ENCODE data around the gene PGA4. TPM values are rescaled to one million over a fixed set of nuclear protein-coding genes. Genes with fewer than 3 reads are reported as not detected.

PGA4 gene
- total RNA-seq, 1 donor: not detected

DNA sequence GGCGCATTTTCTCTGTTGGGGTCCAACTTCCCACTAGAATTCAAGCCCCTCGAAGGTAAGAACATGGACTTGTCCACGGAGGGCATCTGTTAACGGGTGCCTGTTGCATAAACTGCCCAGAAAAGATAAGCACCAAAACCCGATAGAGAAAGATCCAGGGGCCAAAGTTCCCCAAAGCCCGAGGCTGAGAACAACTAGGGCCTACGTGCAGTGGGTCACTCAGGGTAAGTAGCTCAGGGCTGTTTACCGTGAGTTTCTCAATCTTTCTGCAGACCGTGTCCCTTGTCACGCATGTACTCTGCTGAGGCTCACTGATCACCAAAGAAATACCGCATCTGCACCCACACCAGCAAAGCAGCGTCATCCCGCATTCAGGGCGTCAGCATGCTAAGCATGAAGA lies 43.2 kb downstream of the PGA4 start:
- no peak for DNase-seq (ENCODE audit: low read depth)
- TF ChIP-seq, protein P1, sequence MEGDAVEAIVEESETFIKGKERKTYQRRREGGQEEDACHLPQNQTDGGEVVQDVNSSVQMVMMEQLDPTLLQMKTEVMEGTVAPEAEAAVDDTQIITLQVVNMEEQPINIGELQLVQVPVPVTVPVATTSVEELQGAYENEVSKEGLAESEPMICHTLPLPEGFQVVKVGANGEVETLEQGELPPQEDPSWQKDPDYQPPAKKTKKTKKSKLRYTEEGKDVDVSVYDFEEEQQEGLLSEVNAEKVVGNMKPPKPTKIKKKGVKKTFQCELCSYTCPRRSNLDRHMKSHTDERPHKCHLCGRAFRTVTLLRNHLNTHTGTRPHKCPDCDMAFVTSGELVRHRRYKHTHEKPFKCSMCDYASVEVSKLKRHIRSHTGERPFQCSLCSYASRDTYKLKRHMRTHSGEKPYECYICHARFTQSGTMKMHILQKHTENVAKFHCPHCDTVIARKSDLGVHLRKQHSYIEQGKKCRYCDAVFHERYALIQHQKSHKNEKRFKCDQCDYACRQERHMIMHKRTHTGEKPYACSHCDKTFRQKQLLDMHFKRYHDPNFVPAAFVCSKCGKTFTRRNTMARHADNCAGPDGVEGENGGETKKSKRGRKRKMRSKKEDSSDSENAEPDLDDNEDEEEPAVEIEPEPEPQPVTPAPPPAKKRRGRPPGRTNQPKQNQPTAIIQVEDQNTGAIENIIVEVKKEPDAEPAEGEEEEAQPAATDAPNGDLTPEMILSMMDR (IDR thresholded peaks at IDR 0.05; ENCODE audit: insufficient read depth, low read depth, low read length): no peak
- H3K4me3 ChIP-seq (ENCODE audit: low read depth, low read length): no peak overlapping the region

DNA sequence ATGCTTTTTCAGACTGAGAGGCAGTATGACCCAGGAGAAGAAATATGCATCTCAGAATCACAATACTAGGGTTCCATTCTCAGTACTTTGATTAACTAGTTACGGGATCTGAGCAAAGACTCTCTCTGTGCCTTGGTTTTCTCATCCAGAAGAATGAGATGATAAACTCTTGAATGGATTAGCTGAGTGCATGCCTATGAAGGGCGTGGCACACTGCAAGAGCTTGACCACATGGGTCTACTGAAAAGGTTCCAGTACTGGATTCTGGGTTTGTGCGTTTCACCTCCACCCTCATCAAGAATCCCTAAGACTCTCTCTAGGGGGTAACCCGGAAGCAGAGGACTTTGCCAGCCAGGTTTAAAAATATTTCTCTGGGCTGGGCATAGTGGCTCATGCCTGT lies 44.5 kb downstream of the PGA4 start:
- DNase-seq (ENCODE audit: low read depth): peak; percentile 12
- TF ChIP-seq, protein P1 (IDR thresholded peaks at IDR 0.05; ENCODE audit: insufficient read depth, low read depth, low read length): no peak
- no peak overlapping the region for H3K4me3 ChIP-seq (ENCODE audit: low read depth, low read length)

DNA sequence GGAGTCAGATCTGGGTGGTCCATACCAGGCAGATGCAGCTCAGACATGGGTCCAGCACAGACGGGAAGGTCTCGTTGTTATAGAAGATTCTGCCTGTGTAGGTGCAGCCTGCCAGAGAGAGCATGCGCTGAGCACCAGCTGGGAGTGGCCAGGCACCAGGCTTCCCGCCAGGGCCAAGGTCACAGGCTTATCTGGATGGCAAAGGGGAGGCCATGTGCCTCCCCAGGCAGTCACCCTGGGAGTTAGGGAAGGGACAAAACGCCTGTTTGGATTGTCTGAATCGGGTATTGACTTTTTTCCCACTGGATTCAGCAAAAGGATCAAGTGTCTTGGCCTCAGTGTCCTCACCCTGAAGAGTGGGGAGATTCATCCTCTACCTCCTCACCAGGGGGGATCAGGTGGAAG lies 45.3 kb downstream of the PGA4 start:
- no peak overlapping the region for H3K4me3 ChIP-seq (ENCODE audit: low read depth, low read length)
- TF ChIP-seq, protein P1 (IDR thresholded peaks at IDR 0.05; ENCODE audit: insufficient read depth, low read depth, low read length): no peak
- DNase-seq (ENCODE audit: low read depth): no peak

DNA sequence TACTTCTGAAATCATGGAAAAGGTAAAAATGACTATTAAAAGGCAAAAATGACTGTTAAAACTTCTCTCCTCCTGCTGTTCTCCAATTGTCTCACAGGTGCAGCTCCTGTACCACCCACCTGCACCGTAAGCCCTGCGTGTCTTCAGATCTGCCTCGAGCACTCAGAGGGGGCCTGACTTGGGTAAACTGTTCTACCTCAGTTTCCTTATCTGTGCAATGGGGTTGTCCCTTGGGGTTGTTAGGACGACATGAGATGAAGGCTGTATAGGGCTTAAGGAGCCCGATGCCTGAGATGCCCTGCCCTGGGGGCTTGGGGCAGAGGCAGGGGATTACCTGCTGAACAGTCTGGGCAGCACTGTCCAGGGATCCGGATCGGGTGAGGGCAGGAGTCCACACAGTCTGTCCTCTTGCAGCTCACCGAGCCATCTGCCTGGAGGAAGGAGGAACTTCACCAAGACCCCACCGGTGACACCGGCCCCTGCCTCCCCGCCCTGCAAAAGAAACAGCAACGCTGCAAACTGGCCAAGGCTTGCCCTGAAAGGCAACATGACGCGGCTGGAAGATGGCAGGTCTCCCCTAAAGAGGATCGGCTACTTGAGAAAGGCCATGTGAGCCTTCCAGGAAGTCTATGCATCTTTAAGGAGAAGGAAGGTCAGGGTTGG lies 46.6 kb downstream of the PGA4 start:
- no peak overlapping the region for H3K4me3 ChIP-seq (ENCODE audit: low read depth, low read length)
- DNase-seq (ENCODE audit: low read depth): no peak
- TF ChIP-seq, protein P1 (IDR thresholded peaks at IDR 0.05; ENCODE audit: insufficient read depth, low read depth, low read length): no peak

DNA sequence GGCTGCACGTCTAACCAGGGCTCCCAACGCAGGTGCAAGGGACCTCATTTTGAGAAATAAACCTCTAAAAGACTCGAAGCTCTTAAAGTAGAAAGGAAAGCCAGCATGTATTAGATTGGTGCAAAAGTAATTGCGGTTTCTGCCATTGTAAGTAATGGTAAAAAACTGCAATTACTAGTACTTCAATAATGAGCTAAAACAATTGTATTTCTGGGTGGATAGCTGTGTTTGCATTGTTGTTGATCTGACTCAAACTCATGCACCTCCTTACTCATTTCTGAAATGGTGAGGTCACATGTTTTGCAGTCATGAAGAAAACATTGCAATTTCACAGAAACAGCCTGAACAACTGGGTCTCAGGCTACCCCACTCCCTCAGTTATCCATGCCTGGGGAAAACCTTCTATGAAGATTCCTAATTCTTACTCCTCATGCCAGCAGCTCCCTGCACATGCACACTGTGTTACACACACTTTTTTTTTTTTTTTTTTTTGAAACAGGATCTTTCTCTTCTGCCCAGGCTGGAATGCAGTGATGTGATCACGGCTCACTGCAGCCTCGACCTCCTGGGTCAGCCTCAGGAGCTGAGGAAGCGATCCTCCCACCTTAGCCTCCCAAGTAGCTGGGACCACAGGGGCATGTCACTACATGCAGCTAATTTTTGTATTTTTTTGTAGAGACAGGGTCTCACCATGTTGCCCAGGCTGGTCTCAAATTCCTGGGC lies 48.4 kb downstream of the PGA4 start:
- no peak overlapping the region for H3K4me3 ChIP-seq (ENCODE audit: low read depth, low read length)
- TF ChIP-seq, protein P1 (IDR thresholded peaks at IDR 0.05; ENCODE audit: insufficient read depth, low read depth, low read length): no peak
- peak; percentile 73 for DNase-seq (ENCODE audit: low read depth)

DNA sequence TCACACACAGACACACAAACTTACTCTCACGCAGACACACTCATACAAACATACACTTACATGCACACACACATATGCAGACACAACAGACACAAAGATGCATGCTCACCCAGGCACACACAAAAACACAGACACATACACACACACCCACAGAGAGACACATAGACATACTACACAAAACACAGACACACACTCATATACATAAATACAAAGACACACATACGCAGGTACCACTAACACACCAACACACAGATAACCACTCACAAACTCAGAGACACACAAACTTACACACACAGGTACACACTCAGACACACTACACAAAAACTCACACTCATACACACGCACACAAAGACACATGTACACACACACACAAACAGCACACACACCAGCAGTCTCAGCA lies 50.6 kb downstream of the PGA4 start:
- no peak overlapping the region for H3K4me3 ChIP-seq (ENCODE audit: low read depth, low read length)
- TF ChIP-seq, protein P1 (IDR thresholded peaks at IDR 0.05; ENCODE audit: insufficient read depth, low read depth, low read length): no peak
- DNase-seq (ENCODE audit: low read depth): no peak
